Stimulated activated CD4-positive, alpha-beta T cell treated with anti-CD3 and anti-CD28 coated beads, TNF-alpha, amount 100 ng/mL, for 24 hours (primary cell): ENCODE results near the gene ASF1B.

ENCODE experiments used
- DNase-seq, 3 experiments: peaks; one replicate each; pipeline ENCODE4 v3.0.0-alpha.2; 2020; ENCODE audit warnings: low read depth in 3 of 3

ASF1B gene

DNA sequence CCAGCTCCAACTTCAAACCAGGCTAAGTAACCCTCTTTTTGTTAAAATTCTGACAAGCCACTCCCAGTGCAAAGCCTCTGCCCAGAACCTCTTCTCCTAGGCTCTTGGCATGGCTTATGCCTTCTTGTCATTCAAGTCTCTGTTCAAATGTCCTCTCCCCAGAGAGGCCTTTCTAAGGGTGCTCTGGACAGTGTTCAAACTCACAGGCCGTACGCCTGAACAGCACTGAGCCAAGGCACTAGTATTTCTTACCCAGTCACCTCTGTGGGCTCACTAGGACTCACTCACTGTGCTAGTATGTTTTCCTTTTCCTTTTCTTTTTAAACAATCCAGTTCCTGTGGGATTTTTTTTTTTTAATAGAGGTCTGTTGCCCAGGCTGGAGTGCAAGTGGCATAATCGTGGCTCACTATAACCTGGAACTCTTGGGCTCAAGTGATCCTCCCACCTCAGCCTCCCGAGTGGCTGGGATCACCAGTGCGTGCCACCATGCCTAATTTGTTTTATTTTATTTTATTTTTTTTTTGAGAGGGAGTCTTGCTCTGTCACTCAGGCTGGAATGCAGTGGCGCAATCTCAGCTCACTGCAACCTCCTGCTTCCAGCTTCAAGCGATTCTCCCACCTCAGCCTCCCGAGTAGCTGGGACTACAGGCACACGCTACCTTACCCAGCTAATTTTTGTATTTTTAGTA, 2.3 kb upstream of the ASF1B start:
- DNase-seq: no peak

DNA sequence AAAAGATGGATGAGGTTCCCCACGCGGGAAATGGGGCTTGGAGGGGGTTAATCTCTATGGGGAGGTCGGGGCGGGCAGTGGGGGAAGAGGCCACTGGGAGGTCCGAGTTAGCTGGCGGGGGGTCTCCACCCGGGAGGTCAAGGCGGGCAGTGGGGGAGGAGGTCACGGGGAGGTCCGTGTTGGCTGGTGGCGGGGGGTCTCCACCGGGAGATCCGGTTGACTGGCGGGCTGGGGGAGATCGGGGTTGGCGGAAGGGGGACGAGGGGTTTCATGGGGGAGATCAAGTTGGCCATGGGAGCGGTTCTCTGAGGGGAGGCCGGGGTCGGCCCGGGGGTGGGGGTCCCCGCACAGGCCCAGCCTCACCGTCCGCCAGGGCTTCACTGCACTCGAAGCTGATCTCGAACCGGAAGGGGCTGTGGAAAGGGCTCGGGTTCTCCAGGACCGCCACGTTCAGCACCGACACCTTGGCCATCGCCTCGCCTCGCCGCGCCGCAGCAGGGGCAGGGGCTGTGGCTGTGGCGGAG, 342 bp downstream of the ASF1B start:
- DNase-seq: no peak

- no peak for DNase-seq
Measured at GRCh38 chr19:14135355-14135754, 1.0 kb downstream of the ASF1B start.

- DNase-seq: no peak
Measured at GRCh38 chr19:14127929-14128509, 8.4 kb downstream of the ASF1B start.

GRCh38 chr19:14127176-14127575, 9.2 kb downstream of the ASF1B start:
- no peak for DNase-seq

DNA sequence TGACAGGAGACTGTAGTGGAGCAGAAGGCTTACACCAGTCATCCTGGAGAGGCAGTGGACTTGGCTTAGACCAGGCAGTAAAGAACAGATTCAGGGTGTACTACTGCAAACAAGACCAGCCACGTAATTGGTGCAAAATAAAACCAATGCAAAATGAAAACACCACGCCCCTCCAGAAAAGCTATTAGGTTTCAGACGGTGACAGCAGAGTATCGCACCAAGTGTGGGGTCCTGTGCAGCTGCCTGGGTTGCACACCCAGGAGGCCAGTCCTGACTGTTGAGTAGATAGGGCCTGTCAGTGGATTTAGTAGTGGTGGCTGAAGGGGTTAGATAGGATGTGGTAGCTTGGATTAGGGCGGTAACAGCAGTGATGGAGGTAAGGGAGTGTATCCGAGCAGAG, 13.5 kb downstream of the ASF1B start:
- DNase-seq: no peak

- DNase-seq: no peak
Measured at GRCh38 chr19:14120497-14120780, 15.9 kb downstream of the ASF1B start.

DNA sequence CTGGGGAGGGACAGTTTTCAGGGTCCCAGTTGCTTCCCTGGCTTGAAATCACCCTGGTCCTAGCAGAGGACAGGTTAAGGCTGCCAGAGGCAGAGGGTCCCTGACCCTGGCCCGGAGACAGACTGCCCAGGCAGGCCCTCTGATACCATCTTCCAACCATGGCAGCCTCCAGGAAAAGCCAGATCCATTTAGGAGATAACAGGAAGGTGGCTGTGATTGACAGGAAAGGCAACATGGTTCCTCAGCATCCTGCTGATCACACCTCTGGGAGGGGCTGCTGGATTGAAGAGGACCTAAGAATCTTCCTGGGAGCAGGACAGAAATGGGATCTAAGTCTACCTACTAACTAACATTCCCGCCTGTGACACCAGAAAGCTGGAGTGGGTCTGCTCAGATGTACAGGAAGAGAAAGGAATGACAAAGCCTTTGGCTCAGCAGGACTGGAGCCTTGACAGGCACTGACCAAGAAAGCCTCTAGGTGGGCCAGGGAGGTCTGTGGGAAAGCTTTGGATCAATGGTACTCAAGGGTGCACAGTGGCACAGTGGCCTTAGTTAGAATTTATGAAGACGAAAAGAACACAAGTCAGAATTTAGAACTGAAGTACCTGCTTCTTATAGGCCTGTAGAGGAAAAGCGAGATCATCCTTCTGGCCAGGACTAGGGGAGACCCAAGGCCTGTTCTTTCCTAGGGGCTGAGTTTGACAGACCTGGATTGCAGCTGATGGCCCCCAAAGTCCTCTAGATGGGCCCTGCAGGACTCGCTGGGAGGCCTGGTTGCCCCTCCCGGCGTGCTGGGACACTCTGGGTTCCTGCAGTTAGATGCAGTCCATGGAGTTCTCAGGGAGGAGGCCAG, 16.5 kb downstream of the ASF1B start:
- no peak for DNase-seq

DNA sequence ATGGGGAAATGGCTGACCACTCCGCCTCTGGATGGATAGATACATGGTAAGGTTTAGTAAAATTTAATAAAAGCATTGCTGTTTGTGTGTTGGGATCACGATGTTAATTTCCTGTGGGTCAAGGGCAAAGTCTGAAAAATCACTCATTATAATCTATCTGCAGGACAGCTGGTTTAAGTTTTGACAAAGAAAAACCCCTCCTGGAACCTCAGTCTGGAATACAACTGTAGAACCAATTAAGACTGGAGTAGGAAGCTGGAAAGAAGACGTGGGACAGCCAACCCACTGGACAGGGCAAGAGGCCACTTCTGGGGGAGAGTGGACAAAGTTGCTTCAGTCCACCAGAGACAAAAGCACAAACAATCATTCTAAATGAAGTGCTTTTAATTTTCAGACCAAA, 17.2 kb downstream of the ASF1B start:
- DNase-seq: no peak

DNA sequence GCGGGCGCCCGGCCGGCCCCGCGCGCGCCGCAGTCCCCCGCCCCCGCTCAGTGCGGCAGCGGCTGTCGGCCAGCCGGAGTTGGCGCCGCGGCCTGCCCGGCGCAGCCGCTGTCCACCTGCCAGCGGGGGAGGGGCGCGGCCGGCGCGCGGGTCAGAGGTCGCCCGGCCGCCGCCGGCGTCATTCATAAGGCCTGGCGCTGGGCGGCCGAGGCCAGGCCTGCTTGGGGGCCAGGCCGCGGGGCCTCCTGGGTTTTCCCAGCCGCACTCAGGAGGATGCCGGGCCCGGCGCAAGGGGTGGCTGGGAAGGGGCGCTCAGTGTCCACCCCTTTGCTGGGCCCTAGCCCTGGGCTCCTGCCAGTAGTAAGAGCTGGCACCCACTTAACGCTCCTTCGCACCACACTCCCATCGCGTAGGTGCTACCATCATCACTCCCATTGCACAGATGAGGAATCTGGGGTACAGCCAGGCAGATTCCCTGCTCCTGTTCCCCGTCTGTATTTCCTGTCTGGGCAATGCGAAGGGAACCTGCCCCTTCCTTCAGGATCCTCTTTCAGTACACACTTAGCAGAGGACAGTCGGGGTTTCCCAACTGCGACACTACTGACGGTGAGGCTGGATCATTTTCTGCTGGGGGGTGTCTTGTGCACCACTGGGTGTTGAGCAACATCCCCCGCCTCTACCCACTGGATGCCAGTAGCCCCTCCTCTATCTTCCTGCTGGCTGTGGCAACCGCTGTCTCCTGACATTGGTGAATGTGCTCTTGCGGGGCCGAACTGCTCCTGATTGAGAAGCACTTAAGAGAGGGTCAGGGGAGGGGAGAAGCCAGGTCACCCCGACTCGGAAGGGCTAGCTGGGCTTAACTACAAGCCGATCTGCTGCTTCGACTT, 18.0 kb downstream of the ASF1B start:
- DNase-seq: peak in 1 of 3 experiments; percentile 11

GRCh38 chr19:14117668-14118164, 18.7 kb downstream of the ASF1B start, which contains the start of gene PRKACA:
TSS of gene PRKACA (minus strand) at chr19:14117762. CDS start at chr19:14117547, 215 bp downstream.
- DNase-seq: peak; percentile 96 to 97 (median 97)

DNA sequence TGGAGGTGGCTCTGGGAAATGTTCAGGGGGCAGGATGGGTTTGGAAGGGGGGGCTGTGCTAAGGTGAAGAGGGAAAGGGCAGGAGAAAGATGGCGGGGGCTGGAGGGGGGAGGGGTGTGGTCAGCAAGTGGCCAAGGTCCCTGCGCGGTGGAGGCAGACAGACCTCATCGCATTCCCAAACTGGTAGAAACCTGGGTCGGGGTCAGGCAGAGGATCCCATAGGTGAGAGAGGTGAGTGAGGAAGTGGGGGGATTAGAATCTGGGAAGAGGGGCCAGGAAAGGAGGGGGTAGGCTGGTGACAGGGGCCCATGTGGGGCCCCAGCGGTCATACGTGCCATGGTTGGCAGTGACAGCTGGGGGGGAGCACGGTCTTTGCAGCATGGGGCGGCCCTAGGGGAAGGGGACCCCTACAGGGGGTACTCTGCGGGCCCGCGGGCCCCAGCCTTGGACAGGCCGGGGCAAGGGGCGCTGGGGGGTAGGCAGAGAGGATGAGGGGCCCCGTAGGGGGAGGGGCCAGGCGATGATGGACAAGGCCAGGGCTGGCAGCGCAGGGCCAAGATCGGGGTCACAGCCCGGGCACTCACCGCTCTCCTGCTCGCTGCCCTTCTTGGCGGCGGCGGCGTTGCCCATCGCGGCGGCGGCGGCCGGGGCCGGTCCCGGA, 19.3 kb downstream of the ASF1B start:
- DNase-seq: peak in 1 of 3 experiments; percentile 4

DNA sequence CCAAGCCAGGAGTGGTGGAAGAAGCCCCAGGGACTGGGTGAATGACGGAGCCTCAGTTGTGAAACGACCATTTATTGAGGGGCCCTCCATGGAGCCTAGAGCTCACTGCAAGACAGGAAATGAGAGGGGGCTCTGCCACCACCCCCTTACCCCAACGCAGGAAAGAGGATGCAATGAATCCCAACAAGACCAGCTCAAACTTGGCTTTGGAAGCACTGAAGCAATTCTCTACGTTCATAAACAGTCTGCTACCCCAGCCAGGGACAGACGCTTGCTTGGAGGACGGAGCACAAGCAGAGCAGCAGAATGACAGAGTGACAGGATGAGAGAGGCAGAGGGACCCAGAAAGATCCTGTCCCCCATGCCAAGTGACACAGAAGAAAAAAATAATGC, 19.9 kb downstream of the ASF1B start:
- DNase-seq: no peak

DNA sequence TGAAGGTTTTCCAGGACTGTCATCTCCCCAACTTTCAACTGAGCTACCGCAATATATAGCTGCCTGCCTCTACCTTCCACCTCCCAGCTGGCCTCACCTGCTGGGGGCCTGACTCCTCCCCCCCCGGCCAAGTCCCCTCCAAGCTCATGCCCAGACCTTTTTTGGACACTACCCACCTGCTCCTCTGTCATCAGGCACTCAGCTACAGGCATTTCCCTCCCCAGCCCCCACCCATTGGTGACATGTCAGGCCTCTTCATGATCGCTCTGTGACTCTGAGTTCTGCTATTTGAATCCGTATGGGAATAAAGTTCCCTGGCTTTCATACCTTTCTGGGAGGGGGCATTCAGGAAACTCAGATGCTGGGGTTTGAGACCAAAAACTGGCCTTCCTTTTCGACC, 20.6 kb downstream of the ASF1B start:
- no peak for DNase-seq

DNA sequence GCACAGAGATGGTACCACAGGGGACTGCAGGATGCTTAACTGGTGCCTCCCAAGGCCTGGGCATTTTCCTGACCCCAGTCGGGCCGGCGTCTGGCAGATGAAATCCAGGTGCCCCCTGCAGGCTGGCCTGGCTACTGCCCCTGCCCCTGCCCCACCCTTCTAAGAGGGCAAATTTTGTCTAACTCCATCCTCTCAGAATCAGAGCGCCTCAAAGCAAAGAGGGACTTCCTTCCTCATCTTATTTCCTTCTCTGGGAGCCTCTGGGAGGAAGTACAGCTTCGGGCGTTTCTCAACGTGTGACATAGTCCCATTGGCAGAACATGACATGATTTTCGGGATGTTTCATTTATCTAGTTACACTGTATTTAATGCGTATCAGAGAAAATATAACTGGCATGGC, 21.5 kb downstream of the ASF1B start:
- peak in 1 of 3 experiments; percentile 46 for DNase-seq

GRCh38 chr19:14114439-14114838, 21.9 kb downstream of the ASF1B start:
- no peak for DNase-seq

DNA sequence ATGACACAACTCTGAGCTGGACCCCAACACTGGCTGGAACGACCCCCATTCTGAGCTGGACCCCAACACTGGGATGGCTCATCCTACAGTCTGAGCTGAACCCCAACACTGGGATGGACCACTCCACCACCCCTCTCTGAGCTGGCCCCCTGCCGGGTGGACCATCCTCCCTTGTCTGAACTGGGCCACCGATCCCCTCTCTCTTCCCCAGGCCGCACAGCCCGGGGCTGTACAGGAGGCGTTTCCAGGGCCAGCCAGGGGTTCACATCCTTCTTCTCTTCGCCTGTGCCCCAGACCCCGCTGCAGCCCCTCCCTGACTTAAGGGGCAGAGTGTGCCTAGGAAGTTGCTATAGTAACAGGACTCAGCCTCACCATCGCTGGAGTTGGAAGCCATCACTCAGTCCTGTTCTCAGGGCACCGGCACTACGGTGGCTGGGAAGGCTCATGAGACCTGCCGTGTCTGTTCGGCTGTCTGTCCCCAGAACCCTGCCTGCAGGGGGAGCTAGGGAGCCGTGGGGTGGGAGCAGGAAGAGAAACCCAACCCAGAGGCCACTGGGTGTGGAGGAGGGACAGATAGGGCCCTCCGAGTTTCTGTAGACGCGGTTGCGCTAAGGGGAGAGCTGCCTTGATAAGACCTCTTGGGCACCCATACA, 22.5 kb downstream of the ASF1B start:
- peak in 1 of 3 experiments; percentile 55 for DNase-seq

DNA sequence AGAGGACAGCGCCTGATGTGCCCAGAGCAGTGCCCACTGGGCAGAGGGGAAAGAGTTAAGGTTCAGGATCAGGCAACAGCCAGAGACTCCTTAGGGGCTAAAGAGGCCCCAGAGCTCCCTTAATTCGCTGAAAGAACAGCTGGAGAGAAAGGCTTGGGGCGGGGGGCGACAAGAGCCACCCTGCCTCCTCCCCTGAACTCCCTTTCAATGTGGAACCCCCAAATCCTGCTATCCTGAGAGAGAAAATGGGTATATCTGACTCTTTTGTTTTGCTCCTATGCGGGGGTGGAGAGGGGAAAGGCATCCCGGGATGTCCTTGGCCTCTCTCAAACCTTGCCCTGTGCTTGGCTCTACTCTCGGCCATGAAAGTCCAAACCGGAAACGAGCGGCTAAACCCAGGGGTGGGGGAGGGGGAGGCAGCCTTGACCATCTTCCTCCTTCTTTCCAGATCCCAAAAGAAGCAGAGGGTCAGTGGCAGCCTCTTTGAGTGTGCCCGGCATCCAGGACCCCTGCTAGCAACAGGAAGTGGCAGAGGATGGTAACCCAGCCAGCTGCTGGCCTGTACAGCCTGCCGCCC, 23.5 kb downstream of the ASF1B start:
- no peak for DNase-seq

GRCh38 chr19:14112051-14112808, 24.2 kb downstream of the ASF1B start:
- no peak for DNase-seq
